T follicular helper cell (primary cell): ENCODE data around the gene KLHL11.
"Not testable (repeated sequence)": the region's sequence is repeated elsewhere in the genome, so short reads cannot be mapped to it uniquely, and the experiment has no call there.

Source experiments
- DNase-seq: peaks from one replicate; pipeline ENCODE4 v3.0.0-alpha.2; 2020; ENCODE audit warnings: low read depth

Gene KLHL11

GRCh38 chr17:41888332-41888965, 23.2 kb upstream of the KLHL11 start:
- no peak for DNase-seq

DNA sequence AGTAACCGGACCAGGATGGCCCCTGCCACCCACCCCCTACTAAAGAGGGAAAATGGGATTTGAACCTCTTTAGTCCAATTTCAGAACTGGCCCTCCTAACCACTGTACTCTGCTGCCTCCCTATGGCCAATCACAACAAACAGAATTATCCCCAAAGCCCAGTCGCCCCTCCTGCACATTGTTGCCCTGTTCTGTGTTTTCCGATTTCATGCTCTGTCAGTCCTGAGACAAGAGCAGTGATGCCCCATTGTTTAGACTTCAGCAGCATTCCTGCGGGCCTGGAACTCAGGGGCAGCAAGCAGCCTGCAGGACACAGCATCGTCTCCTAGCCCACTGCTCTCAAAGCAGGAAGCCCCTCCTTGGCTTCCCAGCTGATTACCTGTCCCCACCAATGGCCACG, 20.5 kb upstream of the KLHL11 start:
- no peak for DNase-seq

- no peak for DNase-seq
These were observed 17.5 kb upstream of the KLHL11 start for GRCh38 chr17:41882756-41883155.

- DNase-seq = no peak
These were observed 14.9 kb upstream of the KLHL11 start for GRCh38 chr17:41880130-41880529.

DNA sequence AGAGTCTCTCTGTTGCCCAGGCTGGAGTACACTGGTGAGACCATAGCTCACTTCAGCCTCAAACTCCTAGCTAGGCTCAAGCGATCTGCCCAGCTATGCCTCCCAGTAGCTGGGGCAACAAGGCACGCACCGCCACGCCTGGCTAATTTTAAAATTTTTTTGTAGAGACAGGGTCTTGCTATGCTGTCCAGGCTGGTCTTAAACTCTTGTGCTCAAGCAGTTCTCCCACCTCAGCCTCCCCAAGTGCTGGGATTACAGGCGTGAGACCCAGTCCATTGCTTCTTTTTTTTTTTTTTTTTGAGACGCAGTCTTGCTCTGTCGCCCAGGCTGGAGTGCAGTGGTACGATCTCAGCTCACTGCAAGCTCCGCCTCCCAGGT, 9.1 kb upstream of the KLHL11 start:
- not testable (repeated sequence) for DNase-seq

DNA sequence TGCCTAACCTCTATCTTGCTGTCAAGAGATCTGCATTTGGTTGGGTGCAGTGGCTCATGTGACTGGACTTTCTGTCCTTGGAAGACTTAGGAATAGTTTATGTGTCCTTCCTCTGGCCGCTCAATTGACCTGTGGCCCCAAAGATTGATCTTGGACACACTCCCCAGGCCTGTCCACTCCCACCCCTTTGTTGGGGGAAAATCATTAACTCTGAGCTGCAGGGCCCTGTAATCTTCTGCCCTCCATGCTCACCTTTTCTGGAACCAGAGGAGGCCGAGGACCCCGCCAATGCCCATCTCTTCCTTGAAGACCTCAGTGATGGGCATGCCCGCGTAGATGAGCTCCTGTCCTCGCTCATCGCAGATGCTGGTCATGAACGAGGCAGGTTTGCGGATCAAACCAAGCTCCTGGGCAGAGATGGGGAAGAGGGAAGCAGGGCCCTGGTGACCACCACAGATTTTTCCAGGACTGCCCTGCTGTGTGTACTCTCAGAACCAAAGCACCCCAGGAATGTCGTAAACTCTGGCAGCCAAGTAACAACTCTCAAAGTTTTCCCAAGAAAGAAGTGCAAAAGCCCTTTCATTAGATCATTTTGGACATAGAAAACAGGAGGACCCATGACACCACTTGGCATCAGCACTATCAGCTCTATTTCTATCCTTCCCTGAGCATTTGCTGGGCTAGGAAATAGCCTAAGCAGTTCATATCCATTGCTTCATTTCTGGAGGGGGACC, 8.5 kb upstream of the KLHL11 start:
- no peak for DNase-seq

DNA sequence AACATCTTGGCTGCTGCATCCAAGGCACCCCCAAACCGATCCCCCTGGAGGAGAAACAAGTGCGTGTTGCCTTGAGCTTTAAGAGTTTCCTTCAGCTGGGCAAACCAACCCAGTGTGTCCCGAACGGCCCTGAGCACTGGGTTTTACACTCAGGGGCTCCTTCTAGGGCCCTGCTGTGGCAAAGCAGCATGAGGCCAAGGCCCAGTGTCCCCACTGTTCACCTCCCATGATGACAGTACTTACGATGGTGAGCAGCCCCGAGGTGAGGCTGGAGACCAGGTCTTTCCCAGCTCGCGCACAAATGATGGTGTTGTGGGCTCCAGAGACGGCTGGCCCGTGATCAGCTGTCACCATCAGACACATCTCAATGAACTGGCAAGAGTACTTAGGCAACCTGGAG, 6.6 kb upstream of the KLHL11 start:
- no peak for DNase-seq

- DNase-seq = no peak
These were observed 5.4 kb upstream of the KLHL11 start for GRCh38 chr17:41870627-41871026.

DNA sequence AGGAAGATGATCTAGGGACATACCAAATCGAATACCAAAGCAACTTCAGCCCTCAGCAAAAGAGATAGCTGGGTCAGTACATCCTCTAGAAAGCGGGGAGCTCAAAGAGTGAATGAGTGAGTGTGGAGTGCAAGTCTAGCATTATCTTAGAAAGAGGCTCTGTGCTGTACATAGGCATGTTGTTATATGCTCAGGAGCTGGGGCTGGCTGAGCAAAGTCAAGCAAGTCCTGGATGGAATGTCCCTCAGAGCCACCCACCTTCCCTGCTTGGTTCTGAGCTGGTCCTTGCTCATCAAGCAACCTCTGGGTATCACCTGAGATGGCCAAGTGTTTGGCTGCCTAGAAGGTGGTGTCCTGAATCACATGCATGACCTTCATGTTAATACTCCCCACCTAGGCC, 4.9 kb upstream of the KLHL11 start:
- DNase-seq = no peak

DNA sequence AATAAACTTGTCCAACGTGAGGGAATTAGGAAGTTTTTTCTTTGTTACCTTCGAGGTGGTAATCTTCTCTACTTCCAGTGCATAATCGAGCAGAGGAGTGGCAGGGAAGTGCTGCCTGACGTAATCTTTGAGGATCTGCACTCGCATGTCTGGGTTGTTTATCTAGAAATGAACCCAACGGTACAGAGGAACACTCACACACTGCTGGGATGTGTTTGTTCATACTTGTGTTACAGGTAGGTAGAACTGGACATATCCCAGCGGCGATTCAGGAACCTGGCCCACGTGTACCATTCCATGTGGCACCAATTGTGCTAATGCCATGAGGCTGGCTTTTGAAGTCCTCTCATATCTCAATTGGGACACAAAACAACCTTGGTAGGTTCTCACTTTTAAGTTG, 4.2 kb upstream of the KLHL11 start:
- no peak for DNase-seq

GRCh38 chr17:41868568-41868967, 3.3 kb upstream of the KLHL11 start:
- no peak for DNase-seq

DNA sequence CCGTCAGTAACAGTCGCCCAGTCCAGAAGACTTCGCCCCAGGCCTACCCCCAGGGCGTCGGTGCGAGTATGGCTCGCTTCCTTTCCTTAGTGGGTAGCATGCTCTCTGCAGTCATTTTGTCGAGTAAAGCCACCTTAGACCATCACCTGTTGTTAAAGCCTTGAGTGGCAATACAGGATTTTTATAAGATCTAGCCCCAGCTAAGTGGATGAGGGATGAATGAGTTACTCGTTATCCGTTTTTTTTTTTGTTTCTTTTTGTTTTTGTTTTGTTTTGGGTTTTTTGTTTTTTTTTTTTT, 322 bp upstream of the KLHL11 start:
- DNase-seq = no peak

DNA sequence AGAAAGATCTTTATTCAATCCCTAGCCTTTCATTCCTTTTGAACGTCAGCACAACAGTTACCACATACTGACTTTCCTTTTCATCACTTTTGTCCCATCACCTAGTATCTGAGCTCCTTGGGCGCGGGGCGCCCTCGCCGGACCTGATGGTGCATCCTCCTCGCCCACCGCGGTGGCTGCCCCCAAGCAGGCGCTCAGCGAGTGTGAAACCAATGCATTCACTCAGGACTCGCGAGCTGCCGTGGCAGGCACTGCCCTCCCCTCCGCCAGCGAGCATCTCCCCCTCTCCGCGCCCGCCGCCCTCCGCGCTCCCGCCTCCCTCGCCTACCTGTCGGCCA, 756 bp downstream of the KLHL11 start:
- no peak for DNase-seq

- DNase-seq = no peak
These were observed 2.0 kb downstream of the KLHL11 start for GRCh38 chr17:41863074-41863848.

- no peak for DNase-seq
These were observed 4.8 kb downstream of the KLHL11 start for GRCh38 chr17:41860254-41860931.

DNA sequence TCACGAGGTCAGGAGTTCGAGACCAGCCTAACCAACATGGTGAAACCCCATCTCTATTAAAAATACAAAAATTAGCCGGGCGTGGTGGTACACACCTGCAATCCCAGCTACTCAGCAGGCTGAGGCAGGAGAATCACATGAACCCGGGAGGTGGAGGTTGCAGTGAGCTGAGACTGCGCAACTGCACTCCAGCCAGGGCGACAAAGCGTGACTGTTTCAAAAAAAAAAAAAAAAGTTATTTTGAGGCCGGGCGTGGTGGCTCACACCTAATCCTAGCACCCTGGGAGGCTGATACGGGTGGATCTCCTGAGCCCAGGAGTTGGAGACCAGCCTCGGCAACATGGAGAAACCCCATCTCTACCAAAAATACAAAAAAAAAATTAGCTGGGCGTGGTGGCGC, 13.8 kb downstream of the KLHL11 start:
- not testable (repeated sequence) for DNase-seq

GRCh38 chr17:41849251-41849990, 15.8 kb downstream of the KLHL11 start:
- no peak for DNase-seq

- no peak for DNase-seq
These were observed 16.4 kb downstream of the KLHL11 start for GRCh38 chr17:41848788-41849187.

DNA sequence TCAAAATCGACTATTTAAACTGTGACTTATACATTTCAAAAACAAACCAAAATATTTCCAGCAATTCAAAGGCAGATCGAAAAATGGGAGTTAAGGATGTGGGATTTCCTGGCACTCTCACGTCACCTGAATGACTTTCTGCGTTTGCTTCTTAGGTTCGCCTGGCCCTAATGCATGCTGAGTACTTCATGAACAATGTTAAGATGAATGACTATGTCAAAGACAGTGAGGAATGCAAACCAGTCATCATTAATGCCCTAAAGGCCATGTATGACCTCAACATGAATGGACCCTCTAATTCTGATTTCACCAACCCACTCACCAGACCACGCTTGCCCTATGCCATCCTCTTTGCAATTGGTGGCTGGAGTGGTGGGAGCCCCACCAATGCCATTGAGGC, 20.3 kb downstream of the KLHL11 start:
- no peak for DNase-seq

DNA sequence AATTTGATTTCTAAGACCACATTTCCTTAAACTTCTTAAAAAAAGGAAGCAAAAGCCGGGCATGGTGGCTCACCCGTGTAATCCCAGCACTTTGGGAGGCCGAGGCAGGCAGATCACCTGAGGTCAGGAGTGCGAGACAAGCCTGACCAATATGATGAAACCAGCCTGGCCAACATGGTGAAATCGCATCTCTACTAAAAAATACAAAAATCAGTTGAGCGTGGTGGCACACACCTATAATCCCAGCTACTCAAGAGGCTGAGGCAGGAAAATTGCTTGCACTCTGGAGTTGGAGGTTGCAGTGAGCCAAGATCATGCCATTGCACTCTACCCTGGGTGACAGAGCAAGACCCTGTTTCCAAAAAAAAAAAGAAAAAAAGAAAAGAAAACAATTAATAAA, 24.4 kb downstream of the KLHL11 start:
- DNase-seq = not testable (repeated sequence)

- DNase-seq = not testable (repeated sequence)
These were observed 25.8 kb downstream of the KLHL11 start for GRCh38 chr17:41839448-41839847.
